ENCODE results near the gene TM9SF3. TPM values are rescaled to one million over a fixed set of nuclear protein-coding genes. Genes with fewer than 3 reads are reported as not detected.

TM9SF3 gene
- total RNA-seq, 1 experiment from 2014 or later = 125 TPM

DNA sequence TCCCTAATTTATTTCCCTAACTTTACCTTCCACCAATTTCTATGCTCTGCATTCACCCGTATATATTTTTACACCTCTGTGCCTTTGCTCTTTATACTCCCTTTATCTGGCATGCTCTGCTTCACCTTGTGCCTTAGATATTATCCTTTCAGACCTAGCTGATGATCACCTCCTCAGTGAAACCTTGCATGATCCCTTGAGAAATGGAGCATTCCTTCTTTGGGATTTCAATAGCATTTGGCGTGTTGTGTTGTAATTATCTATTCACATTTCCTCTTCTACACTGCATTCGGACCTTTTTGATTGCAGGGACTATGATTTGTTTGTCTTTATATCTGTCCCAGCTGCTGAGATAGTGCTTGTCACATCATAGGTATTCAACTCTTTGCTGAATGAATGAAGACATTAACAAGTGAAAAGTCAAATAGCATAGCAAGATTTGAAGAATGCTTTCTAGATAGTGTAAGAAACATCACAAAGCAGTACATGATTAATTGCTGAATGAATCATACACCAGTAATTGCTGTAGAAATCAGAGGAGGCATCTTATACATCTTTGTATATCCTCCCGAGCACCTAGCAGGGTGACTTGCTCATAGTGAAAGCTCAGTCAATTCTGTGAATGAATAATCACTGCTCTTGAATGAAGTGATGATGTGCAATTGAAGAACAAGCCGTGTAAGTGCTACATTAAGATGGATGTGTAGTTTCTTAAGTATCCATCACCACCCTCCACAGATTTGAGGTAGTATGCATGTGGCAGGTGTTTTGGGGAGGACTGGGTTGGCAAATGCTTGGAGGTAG is 2.0 kb upstream of the TM9SF3 start:
- no peaks in the 10 kb centered on the region for H3K9me3 ChIP-seq (ENCODE audit: low read depth, low read length, poor library complexity, severe bottlenecking)
- peaks cover 9% of the 10 kb centered on the region for H3K4me1 ChIP-seq (ENCODE audit: insufficient read depth, low read length, poor library complexity, severe bottlenecking)
- no peak overlapping the region for H3K4me3 ChIP-seq (ENCODE audit: low read depth, low read length, poor library complexity, severe bottlenecking)
- intact Hi-C loops (cut with micrococcal nuclease; ENCODE audit: unreplicated experiment) = no loop called here
- H3K27ac ChIP-seq (ENCODE audit: low read depth, low read length, poor library complexity, severe bottlenecking) = no peak overlapping the region
- DNase-seq (ENCODE audit: low spot score) = peak; percentile 15
- no peaks in the 10 kb centered on the region for H3K36me3 ChIP-seq (ENCODE audit: insufficient read depth, low read length, poor library complexity, severe bottlenecking)
- ChIA-PET CTCF (no interaction called here), POLR2A (ENCODE audit: low non-redundant PET) (no interaction called here)
- TF ChIP-seq, protein P1, sequence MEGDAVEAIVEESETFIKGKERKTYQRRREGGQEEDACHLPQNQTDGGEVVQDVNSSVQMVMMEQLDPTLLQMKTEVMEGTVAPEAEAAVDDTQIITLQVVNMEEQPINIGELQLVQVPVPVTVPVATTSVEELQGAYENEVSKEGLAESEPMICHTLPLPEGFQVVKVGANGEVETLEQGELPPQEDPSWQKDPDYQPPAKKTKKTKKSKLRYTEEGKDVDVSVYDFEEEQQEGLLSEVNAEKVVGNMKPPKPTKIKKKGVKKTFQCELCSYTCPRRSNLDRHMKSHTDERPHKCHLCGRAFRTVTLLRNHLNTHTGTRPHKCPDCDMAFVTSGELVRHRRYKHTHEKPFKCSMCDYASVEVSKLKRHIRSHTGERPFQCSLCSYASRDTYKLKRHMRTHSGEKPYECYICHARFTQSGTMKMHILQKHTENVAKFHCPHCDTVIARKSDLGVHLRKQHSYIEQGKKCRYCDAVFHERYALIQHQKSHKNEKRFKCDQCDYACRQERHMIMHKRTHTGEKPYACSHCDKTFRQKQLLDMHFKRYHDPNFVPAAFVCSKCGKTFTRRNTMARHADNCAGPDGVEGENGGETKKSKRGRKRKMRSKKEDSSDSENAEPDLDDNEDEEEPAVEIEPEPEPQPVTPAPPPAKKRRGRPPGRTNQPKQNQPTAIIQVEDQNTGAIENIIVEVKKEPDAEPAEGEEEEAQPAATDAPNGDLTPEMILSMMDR (conservative IDR thresholded peaks at IDR 0.05; ENCODE audit: low read depth, low read length) = no peak
- TF ChIP-seq EZH2 (IDR thresholded peaks at IDR 0.05; ENCODE audit: borderline replicate concordance, low read depth, low read length, poor library complexity, severe bottlenecking) = no peak
- no TSS peak for BruUV-seq (replicated peaks)
- H3K27me3 ChIP-seq (replicated peaks; ENCODE audit: insufficient read depth, low read depth, low read length, poor library complexity) = no peaks in the 10 kb centered on the region

DNA sequence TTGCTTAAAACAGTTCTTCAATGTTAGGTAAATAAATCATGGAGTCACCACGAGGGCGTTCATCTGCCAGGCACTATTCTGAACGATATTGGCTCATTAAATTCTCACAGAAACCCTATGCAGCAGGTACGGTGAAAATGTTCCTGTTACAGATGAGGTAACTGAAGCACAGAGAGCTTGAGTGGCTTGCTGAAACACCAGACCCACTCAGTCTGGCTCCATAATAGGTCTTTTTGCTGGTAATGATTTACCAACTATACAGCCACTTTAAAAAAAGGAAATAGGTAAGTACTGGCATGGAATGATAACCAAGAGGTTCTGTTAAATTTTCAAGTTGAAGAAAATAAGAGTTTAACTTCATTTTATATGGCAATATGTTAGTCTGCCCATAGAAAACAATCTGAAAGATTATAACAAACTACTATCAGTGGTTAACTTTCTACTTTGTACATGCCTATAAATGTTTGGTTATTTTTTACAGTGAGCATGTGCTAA is 1.3 kb upstream of the TM9SF3 start:
- Histone ChIP-seq H3K9me3 (ENCODE audit: low read depth, low read length, poor library complexity, severe bottlenecking) (no peaks in the 10 kb centered on the region), H3K27ac (ENCODE audit: low read depth, low read length, poor library complexity, severe bottlenecking) (peak overlapping the region; percentile 98), H3K4me3 (ENCODE audit: low read depth, low read length, poor library complexity, severe bottlenecking) (peak overlapping the region; percentile 79), H3K36me3 (ENCODE audit: insufficient read depth, low read length, poor library complexity, severe bottlenecking) (no peaks in the 10 kb centered on the region), H3K4me1 (ENCODE audit: insufficient read depth, low read length, poor library complexity, severe bottlenecking) (peaks cover 9% of the 10 kb centered on the region), H3K27me3 (replicated peaks; ENCODE audit: insufficient read depth, low read depth, low read length, poor library complexity) (no peaks in the 10 kb centered on the region)
- ChIA-PET CTCF (interaction anchor here (1.0 kb wide), 1 partner anchor 32 kb away, joined by 3 read pairs; no protein-coding TSS in a partner anchor), POLR2A (ENCODE audit: low non-redundant PET) (no interaction called here)
- no peak for DNase-seq (ENCODE audit: low spot score)
- no peak for TF ChIP-seq EZH2 (IDR thresholded peaks at IDR 0.05; ENCODE audit: borderline replicate concordance, low read depth, low read length, poor library complexity, severe bottlenecking)
- TF ChIP-seq, protein P1 (conservative IDR thresholded peaks at IDR 0.05; ENCODE audit: low read depth, low read length) = no peak
- BruUV-seq (replicated peaks) = no TSS peak
- intact Hi-C loops (cut with micrococcal nuclease; ENCODE audit: unreplicated experiment) = no loop called here

DNA sequence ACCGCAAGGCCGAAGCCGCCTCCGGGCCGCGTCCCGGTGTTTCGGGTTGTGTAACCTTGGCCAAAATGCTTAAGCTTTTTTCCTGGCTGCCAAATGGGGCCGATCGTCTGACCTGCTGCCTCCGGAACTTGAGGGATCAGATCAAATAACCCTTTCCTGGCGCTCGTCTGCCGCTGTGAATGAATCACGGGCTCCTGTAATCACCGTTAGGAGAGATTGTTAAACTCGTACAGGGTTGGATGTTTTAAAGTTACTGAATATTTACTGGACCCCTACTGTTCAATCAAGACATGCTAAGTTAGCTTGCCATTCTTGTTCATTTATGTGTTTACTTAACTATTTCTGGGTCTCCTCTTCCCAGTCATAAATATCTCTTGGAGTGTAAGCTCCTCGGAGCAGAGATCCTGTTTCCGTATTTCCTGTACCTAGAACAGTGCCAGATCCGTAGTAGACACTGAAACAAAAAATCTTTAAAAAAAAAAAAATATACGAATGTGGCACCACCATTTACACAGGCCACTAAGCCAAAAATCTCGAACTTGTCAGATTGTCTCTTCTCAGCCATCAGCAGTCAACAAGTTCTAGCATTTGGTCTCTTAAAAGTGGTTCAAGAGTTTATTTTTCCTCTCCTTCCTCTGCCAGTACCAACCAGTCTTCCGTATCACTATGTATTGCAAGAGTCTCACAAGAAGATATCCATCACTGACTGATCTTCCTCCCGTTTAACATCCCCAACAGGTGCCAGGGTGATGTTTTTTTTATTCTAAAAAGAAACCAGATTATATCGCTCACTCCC is 650 bp upstream of the TM9SF3 start:
- peak; percentile 70 for DNase-seq (ENCODE audit: low spot score)
- POLR2A ChIA-PET (ENCODE audit: low non-redundant PET) = no interaction called here
- intact Hi-C loops (cut with micrococcal nuclease; ENCODE audit: unreplicated experiment) = no loop called here
- Histone ChIP-seq H3K9me3 (ENCODE audit: low read depth, low read length, poor library complexity, severe bottlenecking) (no peaks in the 10 kb centered on the region), H3K27ac (ENCODE audit: low read depth, low read length, poor library complexity, severe bottlenecking) (peak overlapping the region; percentile 98), H3K4me3 (ENCODE audit: low read depth, low read length, poor library complexity, severe bottlenecking) (peak overlapping the region; percentile 79), H3K4me1 (ENCODE audit: insufficient read depth, low read length, poor library complexity, severe bottlenecking) (peaks cover 9% of the 10 kb centered on the region), H3K27me3 (replicated peaks; ENCODE audit: insufficient read depth, low read depth, low read length, poor library complexity) (no peaks in the 10 kb centered on the region), H3K36me3 (ENCODE audit: insufficient read depth, low read length, poor library complexity, severe bottlenecking) (no peaks in the 10 kb centered on the region)
- TSS peak; percentile 81 for BruUV-seq (replicated peaks)
- TF ChIP-seq, protein P1 (conservative IDR thresholded peaks at IDR 0.05; ENCODE audit: low read depth, low read length) = no peak
- no peak for TF ChIP-seq EZH2 (IDR thresholded peaks at IDR 0.05; ENCODE audit: borderline replicate concordance, low read depth, low read length, poor library complexity, severe bottlenecking)
- CTCF ChIA-PET = interaction anchor here (0.7 to 1.0 kb wide), 2 partner anchors 10 to 31 kb away, joined by 3 to 5 read pairs; no protein-coding TSS in a partner anchor

Measured in A673 (cell line).